Activated T-helper 1 cell treated with Interleukin-2 at 50 U/mL for 16 hours (primary cell): ENCODE data around the gene PROM2.

Source experiments
- DNase-seq: peaks from one replicate; pipeline ENCODE4 v3.0.0-alpha.2; 2020; ENCODE audit warnings: low read depth

The PROM2 gene

DNA sequence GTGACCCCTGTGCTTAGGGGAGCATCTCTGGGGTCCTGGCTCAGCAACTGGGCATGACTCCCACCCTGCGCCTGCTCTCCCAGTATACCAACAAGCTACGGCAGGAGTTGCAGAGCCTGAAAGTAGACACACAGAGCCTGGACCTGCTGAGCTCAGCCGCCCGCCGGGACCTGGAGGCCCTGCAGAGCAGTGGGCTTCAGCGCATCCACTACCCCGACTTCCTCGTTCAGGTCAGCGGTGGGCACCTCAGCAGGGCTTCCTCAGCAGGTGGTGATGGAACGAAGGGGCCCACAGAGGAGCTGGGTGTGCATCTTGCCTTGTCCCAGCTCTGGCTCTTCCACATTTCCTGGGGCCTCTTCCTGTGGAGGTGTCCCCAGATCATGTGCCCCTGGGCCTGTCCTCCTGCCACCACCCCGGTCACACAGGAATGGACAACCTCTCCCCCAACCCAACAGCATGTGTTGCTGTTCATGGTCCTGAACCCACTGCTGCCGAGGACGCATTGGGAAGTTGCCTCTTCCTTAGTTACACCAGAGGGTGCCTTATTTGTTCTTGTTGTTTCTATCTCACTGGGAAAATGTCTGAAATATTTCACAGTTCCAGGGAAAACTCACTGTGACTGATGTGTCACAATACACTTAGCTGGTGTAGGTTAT lies 10.8 kb downstream of the PROM2 start:
- no peak for DNase-seq

- no peak for DNase-seq
These were observed 11.3 kb downstream of the PROM2 start for GRCh38 chr2:95285542-95285932.

DNA sequence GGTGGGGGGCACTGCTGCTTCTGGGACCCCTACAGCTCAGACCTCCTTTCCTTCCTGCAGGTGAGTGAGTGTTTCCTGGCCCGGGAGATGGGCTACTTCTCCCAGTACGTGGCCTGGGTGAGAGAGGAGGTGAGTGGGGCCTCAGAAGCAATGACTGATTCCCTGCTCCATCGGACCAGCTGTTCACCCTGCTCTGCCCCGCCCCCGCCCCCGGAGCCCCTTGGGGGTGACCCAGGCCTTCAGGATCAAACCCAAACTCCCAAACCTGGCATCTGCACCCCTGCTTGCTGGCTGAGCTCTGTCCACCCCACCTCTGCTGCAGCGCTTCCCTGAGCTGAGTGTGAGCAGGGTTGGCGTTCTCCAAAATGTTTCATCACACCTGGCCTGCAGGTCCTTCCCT lies 13.1 kb downstream of the PROM2 start:
- no peak for DNase-seq

GRCh38 chr2:95287806-95288205 lies 13.6 kb downstream of the PROM2 start:
- no peak for DNase-seq

DNA sequence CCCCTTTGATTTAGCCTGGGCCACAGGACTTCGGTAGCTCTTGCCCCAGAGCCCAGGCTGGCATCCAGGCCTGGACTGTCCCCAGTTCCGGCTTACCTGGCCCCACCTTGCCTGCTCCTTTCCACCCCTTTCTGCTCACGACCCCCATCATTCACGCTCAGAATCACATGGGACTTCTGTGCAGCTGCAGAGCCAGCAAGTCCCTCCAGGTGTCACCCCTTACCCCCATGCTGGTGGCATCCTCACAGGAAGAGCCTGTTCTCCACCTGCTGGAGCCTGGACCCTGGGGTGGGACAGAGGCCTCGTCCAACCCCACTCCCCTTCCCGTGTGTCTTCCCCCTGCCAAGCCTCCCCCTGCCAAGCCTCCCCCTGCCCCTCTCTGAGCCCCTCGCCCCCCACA lies 15.0 kb downstream of the PROM2 start:
- DNase-seq: no peak

GRCh38 chr2:95291222-95291621 lies 17.0 kb downstream of the PROM2 start:
- no peak for DNase-seq

DNA sequence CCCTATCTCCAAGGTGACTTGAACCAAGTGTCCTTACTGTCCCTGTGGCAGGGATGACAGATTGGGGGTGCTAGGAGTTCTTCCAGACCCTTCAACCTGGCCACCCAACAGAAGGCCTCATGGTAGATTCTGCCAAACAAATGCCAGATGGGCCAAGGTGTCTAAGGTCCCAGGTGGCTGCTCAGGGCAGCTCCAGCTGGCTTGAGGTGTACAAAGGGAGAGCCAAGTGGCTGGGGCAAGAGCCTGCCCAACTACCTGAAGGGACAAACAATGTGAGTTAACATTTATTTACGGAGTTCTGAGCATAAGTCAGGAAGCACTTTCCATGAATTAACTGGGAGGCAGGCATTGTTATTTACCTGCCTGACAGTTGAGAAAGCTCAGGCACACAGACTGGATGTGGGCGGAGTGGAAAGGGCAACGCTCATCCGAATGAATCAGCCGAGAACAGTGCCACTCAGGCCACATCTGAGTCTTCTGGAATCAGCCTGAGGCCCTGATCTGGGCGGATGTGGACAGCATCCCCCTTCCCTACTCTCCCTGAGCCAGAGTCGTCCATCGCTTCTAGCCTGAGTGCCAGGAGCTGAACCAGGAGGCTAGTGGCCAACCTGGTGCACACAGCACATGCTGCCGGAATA lies 18.5 kb downstream of the PROM2 start:
- no peak for DNase-seq

DNA sequence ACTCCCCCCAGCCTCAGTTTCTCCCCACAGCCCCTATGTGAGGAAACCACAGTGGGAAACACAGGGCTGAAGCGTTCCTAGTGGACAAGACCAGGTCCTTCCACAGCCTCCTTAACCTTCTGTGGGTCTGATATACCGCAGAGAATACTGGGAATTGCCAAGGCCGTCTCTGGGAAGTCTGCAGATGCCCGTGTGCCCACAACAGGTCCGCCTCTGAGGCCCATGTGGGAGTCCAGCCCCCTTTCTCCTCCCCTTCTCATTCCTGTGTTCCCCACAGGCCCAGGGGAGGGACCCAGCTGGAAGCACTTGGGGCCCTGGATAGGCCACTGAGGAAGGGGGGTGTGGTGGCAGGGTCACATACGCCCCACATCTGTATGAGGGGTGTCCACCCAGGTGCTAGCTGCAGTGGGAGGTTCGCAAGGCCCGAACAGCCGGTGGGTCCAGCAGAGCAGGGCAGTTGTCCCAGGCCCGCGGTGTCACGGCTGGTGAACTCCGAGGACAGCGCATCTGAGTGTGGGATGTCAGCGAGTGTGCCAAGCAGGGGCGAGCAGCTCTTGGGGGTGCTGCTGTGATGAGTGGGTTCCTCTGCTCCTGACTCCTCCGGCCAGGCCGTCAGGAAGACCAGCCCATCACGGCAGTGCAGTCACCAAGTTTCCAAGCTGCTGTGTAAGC lies 20.5 kb downstream of the PROM2 start:
- no peak for DNase-seq

- no peak for DNase-seq
These were observed 21.1 kb downstream of the PROM2 start for GRCh38 chr2:95295376-95295775.

- no peak for DNase-seq
These were observed 21.8 kb downstream of the PROM2 start for GRCh38 chr2:95296011-95296410.

- no peak for DNase-seq
These were observed 22.7 kb downstream of the PROM2 start, which contains the start of gene KCNIP3 for GRCh38 chr2:95296880-95297487. Gene KCNIP3, plus strand, starts transcription at chr2:95297347. Its CDS starts 92 bp downstream, at chr2:95297439.

DNA sequence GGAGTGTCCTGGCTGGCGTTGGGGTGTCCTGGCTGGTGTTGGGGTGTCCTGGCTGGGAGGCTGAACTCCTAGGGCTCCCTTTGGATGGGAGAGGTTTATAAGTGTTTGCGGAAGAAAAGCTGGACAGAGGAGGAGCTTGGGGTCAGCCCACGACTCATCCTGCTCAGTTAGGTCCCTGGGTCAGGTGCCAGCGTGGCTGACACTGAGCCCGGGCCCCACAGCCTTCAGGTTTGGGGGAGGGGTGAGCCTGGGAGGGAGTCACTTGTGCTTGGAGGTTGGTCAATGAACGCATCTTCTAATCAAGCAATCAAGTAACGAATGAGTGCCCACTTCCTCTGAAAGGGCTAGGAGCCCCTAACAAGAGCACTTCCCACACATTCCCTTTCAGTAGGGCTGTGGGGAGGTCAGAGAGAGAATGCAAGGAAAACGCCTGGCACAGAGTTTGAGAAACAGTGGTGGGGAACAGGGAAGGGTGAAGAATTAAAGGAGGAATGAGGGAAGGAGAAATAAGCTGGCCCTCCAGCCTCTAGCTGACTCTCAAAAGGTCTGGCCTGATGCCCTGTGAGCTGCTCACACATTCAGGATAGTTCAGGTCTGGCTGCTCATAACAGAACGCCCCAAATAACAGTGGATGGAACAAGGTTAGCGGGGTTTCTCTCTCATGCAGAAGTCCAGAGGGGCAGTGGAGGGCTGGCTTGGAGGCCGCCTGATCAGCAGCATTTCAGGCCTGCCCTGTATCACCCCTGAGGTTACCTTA lies 23.6 kb downstream of the PROM2 start:
- no peak for DNase-seq

DNA sequence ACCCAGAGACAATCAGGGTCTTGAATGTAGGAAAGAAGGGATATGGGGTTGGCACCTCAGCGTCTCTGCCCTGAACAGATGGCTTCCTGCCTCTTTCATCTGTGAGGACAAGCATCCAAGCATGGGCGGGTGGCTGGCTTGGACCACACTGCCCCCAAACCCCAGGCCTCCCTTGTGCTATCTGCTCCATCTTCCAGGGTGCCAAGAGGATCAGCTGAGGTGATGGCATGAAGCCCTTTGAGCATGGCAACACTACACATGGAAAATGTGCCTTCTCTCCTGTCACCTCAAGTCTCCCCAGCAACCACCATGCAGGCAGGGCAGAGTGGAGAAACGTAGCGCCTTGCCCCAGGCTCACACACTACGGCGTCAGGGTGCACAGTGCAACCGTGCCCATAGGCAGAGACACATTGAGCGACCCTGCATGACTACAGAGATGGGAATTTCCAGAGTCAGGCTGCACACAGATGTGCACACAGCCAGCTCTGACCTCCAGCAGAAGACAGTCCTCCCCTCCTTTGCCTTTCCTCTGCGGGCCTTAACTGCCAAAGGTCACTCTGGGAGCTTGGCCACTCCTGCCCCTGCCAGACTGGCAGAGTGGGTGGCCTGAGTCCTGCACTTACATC lies 24.4 kb downstream of the PROM2 start:
- DNase-seq: no peak

DNA sequence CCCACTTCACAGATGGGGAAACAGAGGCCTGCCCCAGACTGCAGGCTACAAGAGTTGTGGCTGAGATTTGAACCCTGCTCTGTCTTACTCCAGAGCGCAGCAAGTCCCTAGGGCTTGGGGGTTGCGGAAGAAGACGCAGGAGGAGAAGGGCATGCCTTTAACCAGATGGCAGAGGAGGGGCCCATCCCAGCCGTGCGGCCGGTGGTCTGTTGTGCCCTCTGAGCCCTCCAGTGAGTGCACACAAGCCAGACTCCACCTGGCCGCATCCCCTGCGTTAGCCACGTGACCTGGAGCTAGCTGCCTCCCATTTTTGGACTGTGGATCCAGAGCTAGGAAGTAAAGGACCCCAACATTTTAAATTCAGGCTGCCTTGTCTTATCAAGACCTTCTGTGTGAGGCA lies 25.7 kb downstream of the PROM2 start:
- no peak for DNase-seq

GRCh38 chr2:95300450-95300849 lies 26.2 kb downstream of the PROM2 start:
- no peak for DNase-seq

GRCh38 chr2:95301186-95301585 lies 26.9 kb downstream of the PROM2 start:
- DNase-seq: no peak

DNA sequence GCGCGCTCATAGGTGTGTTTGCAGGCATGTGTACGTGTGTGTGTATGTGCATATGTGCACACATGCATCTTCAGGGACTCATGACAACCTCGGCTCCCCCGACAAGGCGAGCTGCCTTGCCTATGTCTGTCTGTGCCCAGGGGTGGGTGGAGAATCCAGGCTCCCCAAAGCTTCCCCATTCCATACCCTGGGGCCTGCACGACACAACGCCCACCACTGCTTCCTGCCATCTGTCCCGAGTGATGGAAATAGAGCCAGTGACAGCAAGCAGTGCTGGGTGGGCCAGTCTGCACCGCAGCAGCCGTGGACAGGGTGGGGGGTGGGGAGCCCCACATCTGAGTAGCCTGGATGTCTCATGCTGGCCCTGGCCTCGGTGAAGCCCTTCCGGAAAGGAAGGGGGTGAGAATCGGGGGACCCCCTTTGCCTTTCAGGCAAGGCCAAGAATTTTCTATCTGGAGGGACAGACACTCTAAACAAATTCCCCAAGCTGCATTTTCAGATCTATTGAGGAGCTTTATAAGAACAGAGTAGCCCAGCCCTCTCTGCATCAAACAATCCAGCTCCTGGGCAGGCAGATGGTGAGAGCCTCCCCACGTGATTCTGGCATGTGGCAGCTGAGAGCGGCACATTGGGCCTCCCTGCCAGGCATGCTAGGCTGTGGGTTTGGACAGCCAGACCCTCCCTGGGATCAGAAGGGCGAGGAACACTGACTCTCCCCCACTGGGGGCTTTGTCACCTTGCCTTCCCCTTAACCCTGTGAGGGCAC lies 27.8 kb downstream of the PROM2 start:
- DNase-seq: no peak

- DNase-seq: no peak
These were observed 29.1 kb downstream of the PROM2 start for GRCh38 chr2:95303191-95303919.

DNA sequence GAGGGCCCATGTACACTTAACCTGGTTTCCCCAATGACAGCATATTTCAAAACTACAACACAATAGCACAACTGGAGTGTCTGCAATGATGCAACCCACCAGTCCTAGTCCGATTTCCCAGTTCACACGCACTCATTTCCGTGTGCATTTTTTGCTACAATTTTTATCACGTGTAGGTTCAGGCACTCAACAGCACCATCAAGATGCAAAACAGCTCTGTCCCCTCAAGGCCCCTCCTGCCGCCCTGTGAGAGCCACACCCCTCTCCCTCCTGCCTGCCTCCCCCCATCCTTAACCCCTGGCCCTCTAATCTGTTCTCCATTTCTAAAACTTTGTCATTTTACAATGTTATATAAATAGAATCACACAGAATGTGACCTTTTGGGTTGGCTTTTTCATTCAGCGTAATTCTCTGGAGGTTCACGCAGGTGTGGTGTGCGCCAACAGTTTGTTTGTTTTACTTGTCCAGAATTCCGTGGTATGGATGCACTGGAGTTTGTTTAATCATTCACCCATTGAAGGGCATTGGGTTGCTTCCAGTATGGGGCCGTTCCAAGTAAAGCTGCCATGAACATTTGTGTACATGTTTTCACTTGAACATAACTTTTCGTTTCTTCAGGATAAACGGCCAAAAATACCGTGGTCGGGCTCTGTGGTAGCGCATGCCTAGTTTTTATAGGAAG lies 31.3 kb downstream of the PROM2 start:
- DNase-seq: no peak
